Esophagus muscularis mucosa (tissue), 4 donors: ENCODE results near the gene TBC1D9.

Experiments used
- EP300 ChIP-seq: sonication (generic); formaldehyde crosslinking; IDR thresholded peaks from one replicate; pipeline ENCODE4 v1.6.1; 2017; ENCODE audit warnings: antibody characterized with exemption
- POLR2A ChIP-seq: fragments of 450-650 bp; IDR thresholded peaks from one replicate; pipeline ENCODE4 v1.6.1; 2017; ENCODE audit warnings: antibody characterized with exemption, moderate library complexity, mild to moderate bottlenecking, low read depth
- POLR2AphosphoS5 ChIP-seq, 2 donors: sonication (generic); formaldehyde crosslinking; IDR thresholded peaks; one replicate each; pipeline ENCODE4 v1.6.1; 2017; ENCODE audit warnings: antibody characterized with exemption in 2 of 2
- TF ChIP-seq, protein P1 (sequence below), 3 experiments: fragments of 200-600 bp in 2 of 3; fragments of 450-650 bp in 1 of 3; sonication (generic) in 2 of 3; IDR thresholded peaks; one replicate each; pipeline ENCODE4 v1.5.1; 2017 to 2019; ENCODE audit warnings: antibody characterized with exemption in 3 of 3, mild to moderate bottlenecking in 2 of 3, moderate library complexity in 1 of 3

GRCh38 chr4:140769209-140769608, 13.0 kb upstream of the TBC1D9 start:
- TF ChIP-seq POLR2A (no peak), EP300 (no peak), POLR2AphosphoS5 (IDR thresholded peaks at IDR 0.05) (no peak)
- TF ChIP-seq, protein P1, sequence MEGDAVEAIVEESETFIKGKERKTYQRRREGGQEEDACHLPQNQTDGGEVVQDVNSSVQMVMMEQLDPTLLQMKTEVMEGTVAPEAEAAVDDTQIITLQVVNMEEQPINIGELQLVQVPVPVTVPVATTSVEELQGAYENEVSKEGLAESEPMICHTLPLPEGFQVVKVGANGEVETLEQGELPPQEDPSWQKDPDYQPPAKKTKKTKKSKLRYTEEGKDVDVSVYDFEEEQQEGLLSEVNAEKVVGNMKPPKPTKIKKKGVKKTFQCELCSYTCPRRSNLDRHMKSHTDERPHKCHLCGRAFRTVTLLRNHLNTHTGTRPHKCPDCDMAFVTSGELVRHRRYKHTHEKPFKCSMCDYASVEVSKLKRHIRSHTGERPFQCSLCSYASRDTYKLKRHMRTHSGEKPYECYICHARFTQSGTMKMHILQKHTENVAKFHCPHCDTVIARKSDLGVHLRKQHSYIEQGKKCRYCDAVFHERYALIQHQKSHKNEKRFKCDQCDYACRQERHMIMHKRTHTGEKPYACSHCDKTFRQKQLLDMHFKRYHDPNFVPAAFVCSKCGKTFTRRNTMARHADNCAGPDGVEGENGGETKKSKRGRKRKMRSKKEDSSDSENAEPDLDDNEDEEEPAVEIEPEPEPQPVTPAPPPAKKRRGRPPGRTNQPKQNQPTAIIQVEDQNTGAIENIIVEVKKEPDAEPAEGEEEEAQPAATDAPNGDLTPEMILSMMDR (IDR thresholded peaks at IDR 0.05), result no peak
